PC-9 (cell line): ENCODE data around the gene RNF151. TPM values are rescaled to one million over a fixed set of nuclear protein-coding genes. Genes with fewer than 3 reads are reported as not detected.
"Not testable (repeated sequence)": the region's sequence is repeated elsewhere in the genome, so short reads cannot be mapped to it uniquely, and the experiment has no call there.

Experiments
- BruUV-seq: library from RNA; stranded (reverse); fragments of 400-500 nt; replicated peaks from 2 replicates; lab custom pipeline; 2021; lab: Mats Ljungman, UMichigan
- CTCF ChIA-PET: fragments of 300-600 bp; sonication (Branson Sonifier 250); formaldehyde crosslinking; loops from one replicate; lab custom pipeline; 2022; ENCODE audit warnings: antibody characterized with exemption; lab: Charles Lee
- POLR2A ChIA-PET: fragments of 300-600 bp; sonication (Branson Sonifier 250); formaldehyde crosslinking; loops from one replicate; lab custom pipeline; 2022; ENCODE audit warnings: antibody characterized with exemption; ENCODE audit not compliant: unreplicated experiment; lab: Charles Lee
- DNase-seq, 2 experiments: peaks; one replicate each; pipeline versions ENCODE4 v3.0.0 to v3.0.0-alpha.2; 2015 to 2022; ENCODE audit warnings: mixed read lengths in 1 of 2
- H2AFZ ChIP-seq: fragments of 200-600 bp; sonication (generic); 2 replicates; pipeline ENCODE4 v1.8.1; 2017; ENCODE audit warnings: antibody characterized with exemption
- H3F3A ChIP-seq: fragments of 200-600 bp; sonication (generic); 2 replicates; pipeline ENCODE4 v1.8.1; 2017; ENCODE audit warnings: antibody characterized with exemption, mild to moderate bottlenecking, low read depth; ENCODE audit not compliant: insufficient read depth
- H3K27ac ChIP-seq: fragments of 200-600 bp; sonication (generic); 2 replicates; pipeline ENCODE4 v1.6.1; 2016; ENCODE audit warnings: mixed run types
- H3K27me3 ChIP-seq: fragments of 200-600 bp; sonication (generic); 2 replicates; pipeline ENCODE4 v1.6.1; 2016; ENCODE audit warnings: low read depth, mixed run types; ENCODE audit not compliant: insufficient read depth
- H3K36me3 ChIP-seq: fragments of 200-600 bp; sonication (generic); 2 replicates; pipeline ENCODE4 v1.6.1; 2016; ENCODE audit warnings: low read depth, mixed run types
- H3K4me1 ChIP-seq: fragments of 200-600 bp; sonication (generic); replicated peaks from 2 replicates; pipeline ENCODE4 v1.6.1; 2016; ENCODE audit warnings: mixed run types; ENCODE audit not compliant: insufficient read depth
- H3K4me2 ChIP-seq: fragments of 200-600 bp; sonication (generic); 2 replicates; pipeline ENCODE4 v1.6.1; 2017; ENCODE audit warnings: mixed run types
- H3K4me3 ChIP-seq: fragments of 200-600 bp; sonication (generic); 2 replicates; pipeline ENCODE4 v1.6.1; 2016; ENCODE audit warnings: mixed run types
- H3K79me2 ChIP-seq: fragments of 200-600 bp; sonication (generic); 2 replicates; pipeline ENCODE4 v1.6.1; 2017; ENCODE audit warnings: low read depth, mixed run types
- H3K9me2 ChIP-seq: fragments of 200-600 bp; sonication (generic); 2 replicates; pipeline ENCODE4 v1.8.1; 2017; ENCODE audit warnings: mild to moderate bottlenecking; ENCODE audit not compliant: insufficient read depth
- H3K9me3 ChIP-seq: fragments of 200-600 bp; sonication (generic); 2 replicates; pipeline ENCODE4 v1.8.1; 2016; ENCODE audit warnings: low read depth; ENCODE audit not compliant: insufficient read depth
- H4K20me1 ChIP-seq: fragments of 200-600 bp; sonication (generic); 2 replicates; pipeline ENCODE4 v1.8.1; 2017; ENCODE audit not compliant: insufficient read depth
- EZH2 ChIP-seq: fragments of 200-600 bp; sonication (generic); IDR thresholded peaks from 2 replicates; pipeline ENCODE4 v1.8.0; 2017; ENCODE audit warnings: antibody characterized with exemption, low read depth
- intact Hi-C: fragments of 100-400 bp; cut with micrococcal nuclease; formaldehyde crosslinking; loops from one replicate; pipeline ENCODE4 v1.10.0; 2022; ENCODE audit not compliant: unreplicated experiment
- total RNA-seq: library from RNA; stranded (reverse); gene quantifications from 2 replicates; pipeline ENCODE4 v1.2.3, GENCODE V29; 2021
- TF ChIP-seq, protein P1 (sequence below): fragments of 200-600 bp; sonication (generic); conservative IDR thresholded peaks from 2 replicates; pipeline ENCODE4 v1.6.1; 2017; ENCODE audit warnings: mixed run types, antibody characterized with exemption, mild to moderate bottlenecking, moderate library complexity

RNF151 gene
- total RNA-seq, 1 experiment from 2014 or later = not detected

- H3K9me3 ChIP-seq = no peaks in the 10 kb centered on the region
- peaks cover 47% of the 10 kb centered on the region for H3F3A ChIP-seq
- no peak for DNase-seq
- no TSS peak for BruUV-seq
- H3K79me2 ChIP-seq = peaks cover 66% of the 10 kb centered on the region
- POLR2A ChIA-PET = no interaction called here
- no peaks in the 10 kb centered on the region for H3K9me2 ChIP-seq
- intact Hi-C loops = loop anchor here (5.0 kb wide), 1 partner anchor 189 kb away; the partner anchor contains the start of genes EME2, MRPS34 and NME3
- CTCF ChIA-PET = no interaction called here
- H3K27ac ChIP-seq = 0 out of 2 replicates have a peak overlapping the region, but pooled peaks have one; percentile 94
- peak overlapping the region; percentile 92 for H3K4me2 ChIP-seq
- H3K36me3 ChIP-seq = peaks cover 22% of the 10 kb centered on the region
- H2AFZ ChIP-seq = no peak overlapping the region
- TF ChIP-seq, protein P1, sequence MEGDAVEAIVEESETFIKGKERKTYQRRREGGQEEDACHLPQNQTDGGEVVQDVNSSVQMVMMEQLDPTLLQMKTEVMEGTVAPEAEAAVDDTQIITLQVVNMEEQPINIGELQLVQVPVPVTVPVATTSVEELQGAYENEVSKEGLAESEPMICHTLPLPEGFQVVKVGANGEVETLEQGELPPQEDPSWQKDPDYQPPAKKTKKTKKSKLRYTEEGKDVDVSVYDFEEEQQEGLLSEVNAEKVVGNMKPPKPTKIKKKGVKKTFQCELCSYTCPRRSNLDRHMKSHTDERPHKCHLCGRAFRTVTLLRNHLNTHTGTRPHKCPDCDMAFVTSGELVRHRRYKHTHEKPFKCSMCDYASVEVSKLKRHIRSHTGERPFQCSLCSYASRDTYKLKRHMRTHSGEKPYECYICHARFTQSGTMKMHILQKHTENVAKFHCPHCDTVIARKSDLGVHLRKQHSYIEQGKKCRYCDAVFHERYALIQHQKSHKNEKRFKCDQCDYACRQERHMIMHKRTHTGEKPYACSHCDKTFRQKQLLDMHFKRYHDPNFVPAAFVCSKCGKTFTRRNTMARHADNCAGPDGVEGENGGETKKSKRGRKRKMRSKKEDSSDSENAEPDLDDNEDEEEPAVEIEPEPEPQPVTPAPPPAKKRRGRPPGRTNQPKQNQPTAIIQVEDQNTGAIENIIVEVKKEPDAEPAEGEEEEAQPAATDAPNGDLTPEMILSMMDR = no peak
- TF ChIP-seq EZH2 = no peak
- peak overlapping the region; percentile 39; the same call in 1 of the 2 replicates for H3K4me3 ChIP-seq
- peaks cover 37% of the 10 kb centered on the region for H4K20me1 ChIP-seq
- peaks cover 16% of the 10 kb centered on the region for H3K4me1 ChIP-seq
- no peaks in the 10 kb centered on the region for H3K27me3 ChIP-seq
Observed at GRCh38 chr16:1961651-1962067, 5.0 kb upstream of the RNF151 start.

DNA sequence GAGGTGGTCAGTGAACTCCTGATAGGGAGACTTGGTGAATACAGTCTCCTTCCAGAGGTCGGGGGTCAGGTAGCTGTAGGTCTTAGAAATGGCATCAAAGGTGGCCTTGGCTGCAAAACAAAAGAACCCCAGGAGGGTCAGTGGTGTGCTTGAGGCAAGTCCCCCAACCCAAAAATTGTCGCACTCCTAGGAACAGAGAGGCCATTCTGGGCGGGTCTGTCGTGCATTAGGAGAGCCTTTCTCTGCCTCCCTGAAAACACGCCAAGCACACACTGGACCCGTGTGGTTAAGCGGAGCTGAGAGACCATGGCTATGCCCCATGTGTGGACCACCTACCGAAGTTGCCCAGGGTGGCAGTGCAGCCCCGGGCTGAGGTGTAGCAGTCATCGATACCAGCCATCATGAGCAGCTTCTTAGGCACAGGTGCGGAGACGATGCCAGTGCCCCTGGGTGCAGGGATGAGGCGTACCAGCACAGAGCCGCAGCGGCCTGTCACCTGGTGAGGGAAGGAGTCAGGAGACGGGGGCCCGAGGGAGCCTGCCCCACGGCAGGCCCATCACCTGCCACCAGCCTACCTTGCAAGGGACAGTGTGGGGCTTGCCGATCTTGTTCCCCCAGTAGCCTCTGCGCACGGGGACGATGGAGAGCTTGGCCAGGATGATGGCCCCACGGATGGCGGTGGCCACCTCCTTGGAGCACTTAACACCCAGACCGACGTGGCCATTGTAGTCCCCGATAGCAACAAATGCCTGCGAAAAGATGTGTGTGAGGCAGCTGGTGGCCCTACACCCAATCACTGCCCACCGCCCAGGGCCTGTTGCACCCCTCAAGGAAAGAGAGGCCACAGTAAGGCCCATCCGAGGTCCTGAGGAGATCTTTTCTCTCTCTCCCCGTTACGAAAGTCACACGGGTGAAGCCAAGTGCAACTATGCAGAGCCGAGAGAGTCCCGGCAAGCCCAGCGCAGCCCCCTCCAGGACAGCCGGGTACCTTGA is 4.2 kb upstream of the RNF151 start:
- H2AFZ ChIP-seq, H3K9me3 ChIP-seq, H3K27me3 ChIP-seq, DNase-seq, H3K9me2 ChIP-seq, BruUV-seq, CTCF ChIA-PET, POLR2A ChIA-PET: not testable (repeated sequence)
- Histone ChIP-seq H3K36me3 (peaks cover 22% of the 10 kb centered on the region), H3K4me3 (peak overlapping the region; percentile 83), H4K20me1 (peaks cover 37% of the 10 kb centered on the region), H3K4me1 (peaks cover 16% of the 10 kb centered on the region), H3K4me2 (peak overlapping the region; percentile 92), H3K27ac (peak overlapping the region; percentile 94), H3K79me2 (peaks cover 69% of the 10 kb centered on the region), H3F3A (peaks cover 47% of the 10 kb centered on the region)
- intact Hi-C loops = loop anchor here (5.0 kb wide), 1 partner anchor 190 kb away; the partner anchor contains the start of genes EME2, MRPS34 and NME3

DNA sequence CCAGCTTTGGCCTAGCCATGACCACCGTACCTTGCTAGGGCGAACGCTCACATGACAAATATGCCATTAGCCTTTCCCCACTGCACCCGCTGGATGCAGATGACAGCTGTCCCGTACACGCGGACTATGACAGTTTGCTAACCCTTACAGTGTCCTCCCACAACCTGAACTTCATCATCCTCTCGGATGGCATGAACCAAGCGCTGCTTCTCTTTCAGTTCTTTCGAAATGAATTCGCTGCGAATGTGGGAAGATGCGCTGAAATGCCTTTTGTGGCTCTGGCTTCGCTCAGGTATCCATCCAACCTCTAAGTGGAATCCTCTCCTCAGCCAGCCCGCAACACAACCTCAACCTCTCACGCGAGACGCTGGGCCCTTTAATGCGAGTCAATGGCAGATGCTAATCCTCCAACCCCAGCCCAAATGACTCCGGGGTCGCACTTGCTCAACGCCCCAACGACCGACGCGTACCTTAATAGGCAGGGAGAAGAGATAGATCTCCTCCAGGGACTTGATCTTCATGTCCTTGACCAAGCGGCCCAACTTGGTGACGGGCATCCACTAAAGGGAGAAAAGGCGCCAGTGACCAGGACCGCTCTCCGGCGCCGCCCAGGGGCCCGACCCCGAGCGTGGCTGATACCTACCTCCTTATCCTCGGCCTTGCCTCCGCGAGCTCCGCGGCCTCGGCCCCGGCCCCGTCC is 2.7 kb upstream of the RNF151 start:
- POLR2A ChIA-PET = interaction anchor here (0.5 to 1.0 kb wide), 15 partner anchors 16 to 911 kb away, joined by 3 to 30 read pairs (median 7); partner anchors contain the start of genes MSRB1, NHERF2 and TRAF7
- H3F3A ChIP-seq = peaks cover 47% of the 10 kb centered on the region
- intact Hi-C loops = loop anchor here (5.0 kb wide), 1 partner anchor 192 kb away; the partner anchor contains the start of genes EME2, MRPS34 and NME3

More for the DNA sequence above, 2.7 kb upstream of the RNF151 start:
- Histone ChIP-seq H3K27me3 (no peaks in the 10 kb centered on the region), H3K79me2 (peaks cover 69% of the 10 kb centered on the region), H2AFZ (no peak overlapping the region), H4K20me1 (peaks cover 37% of the 10 kb centered on the region), H3K4me1 (peaks cover 13% of the 10 kb centered on the region), H3K4me2 (peak overlapping the region; percentile 92), H3K36me3 (peaks cover 22% of the 10 kb centered on the region), H3K4me3 (peak overlapping the region; percentile 83), H3K27ac (peak overlapping the region; percentile 94), H3K9me3 (no peaks in the 10 kb centered on the region), H3K9me2 (no peaks in the 10 kb centered on the region)
- no peak for DNase-seq
- CTCF ChIA-PET = no interaction called here
- TSS peak; percentile 60 for BruUV-seq
- TF ChIP-seq, protein P1 = no peak
- no peak for TF ChIP-seq EZH2
